Ramos (cell line): ENCODE data around the gene EXOC6B.

Experiments
- in situ Hi-C: fragments of 300-500 bp; cut with MboI; formaldehyde crosslinking; loops from one replicate; pipeline ENCODE4 v1.14.3; 2022; ENCODE audit warnings: low sequenced_read_pairs; ENCODE audit not compliant: unreplicated experiment

Gene EXOC6B

GRCh38 chr2:72750466-72750865 is 75.4 kb downstream of the EXOC6B start:
- in situ Hi-C loops = no loop called here

- in situ Hi-C loops = no loop called here
Measured at GRCh38 chr2:72747344-72747743, 78.5 kb downstream of the EXOC6B start.

DNA sequence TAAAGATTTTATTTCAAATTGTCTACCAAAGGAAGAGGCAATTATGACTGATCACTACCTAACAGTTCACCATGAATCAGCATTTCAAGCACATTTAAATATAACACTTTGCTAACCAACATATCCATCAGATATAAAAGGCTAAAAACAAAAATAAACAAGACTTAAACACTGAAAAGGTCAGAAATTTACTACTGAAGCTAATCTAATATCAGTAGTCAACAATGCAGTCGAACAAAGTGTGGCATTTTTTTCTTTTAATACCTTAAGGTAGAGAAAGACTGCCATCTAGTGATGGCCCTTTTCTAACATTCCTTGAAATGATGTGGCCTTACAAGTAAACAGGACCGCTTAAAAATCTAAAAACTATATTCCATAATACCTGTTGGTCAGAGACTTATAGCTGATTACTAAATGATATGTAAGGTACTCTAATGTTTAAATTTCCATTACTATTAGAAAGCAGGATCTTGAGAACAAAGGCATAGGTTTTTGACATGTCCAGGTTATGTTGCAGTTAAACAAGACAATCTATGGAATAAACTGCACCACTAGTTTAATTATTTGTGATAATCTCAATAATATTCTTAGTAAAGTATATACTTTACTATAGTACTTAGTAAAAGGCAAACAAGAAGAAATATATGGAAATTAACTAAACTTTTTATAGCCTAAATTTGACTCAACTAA is 80.0 kb downstream of the EXOC6B start:
- in situ Hi-C loops = no loop called here

- in situ Hi-C loops = no loop called here
Measured at GRCh38 chr2:72744049-72744448, 81.8 kb downstream of the EXOC6B start.

DNA sequence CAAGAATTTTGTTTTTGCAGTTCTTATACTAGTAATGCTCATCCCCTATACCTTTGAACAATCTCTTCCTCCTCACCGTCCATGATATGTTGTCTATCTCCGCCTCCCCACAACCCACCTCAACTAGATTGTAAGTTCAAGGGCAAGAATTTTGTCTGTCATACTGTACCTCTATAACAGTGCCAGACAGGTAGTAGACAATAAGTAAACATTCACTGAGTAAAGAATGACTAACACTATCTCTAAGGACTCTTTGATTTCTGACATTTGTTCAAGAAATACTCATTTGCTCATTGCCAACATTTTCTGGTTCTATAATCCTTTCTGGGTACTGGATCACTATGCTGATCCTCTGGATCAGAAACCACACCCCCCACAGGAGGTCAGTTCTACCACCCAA is 82.4 kb downstream of the EXOC6B start:
- in situ Hi-C loops = no loop called here

- in situ Hi-C loops = no loop called here
Measured at GRCh38 chr2:72738096-72738495, 87.7 kb downstream of the EXOC6B start.

DNA sequence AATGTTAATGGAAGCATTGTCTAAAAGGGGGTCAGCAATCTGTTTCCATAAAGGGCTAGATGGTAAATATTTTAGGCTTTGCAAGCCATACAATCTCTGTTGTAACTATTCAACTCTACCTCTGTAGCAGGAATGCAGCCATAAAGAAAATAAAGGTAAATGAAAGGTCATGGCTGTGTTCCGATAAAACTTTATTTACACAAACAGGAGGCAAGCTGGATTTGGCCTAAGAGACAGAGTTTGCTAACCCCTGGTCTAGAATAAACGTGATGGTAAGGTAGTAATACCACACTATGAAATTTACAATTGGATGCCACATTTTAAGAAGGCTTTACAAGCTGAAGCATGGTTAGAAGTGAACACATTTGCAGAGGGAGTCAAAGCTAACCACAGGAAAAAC is 91.4 kb downstream of the EXOC6B start:
- in situ Hi-C loops = no loop called here

- in situ Hi-C loops = no loop called here
Measured at GRCh38 chr2:72731116-72731515, 94.7 kb downstream of the EXOC6B start.

DNA sequence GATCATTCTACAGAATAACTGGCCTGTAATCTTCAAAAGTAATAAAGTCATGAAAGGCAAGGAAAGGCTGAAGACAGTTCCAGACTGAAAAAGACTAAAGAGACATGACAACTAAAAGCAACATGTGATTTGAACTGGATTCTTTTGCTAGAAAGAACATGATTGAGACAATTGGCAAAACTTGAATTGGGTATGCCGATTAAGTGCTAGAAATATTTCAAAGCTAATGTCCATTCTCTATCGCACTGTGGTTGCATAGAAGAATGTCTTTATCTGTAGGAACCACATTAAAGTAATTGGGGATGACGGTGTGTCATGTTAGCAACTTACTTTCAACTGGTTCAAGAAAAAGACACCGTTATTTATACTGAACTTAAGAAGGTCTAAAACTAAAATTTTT is 98.5 kb downstream of the EXOC6B start:
- in situ Hi-C loops = no loop called here

- in situ Hi-C loops = no loop called here
Measured at GRCh38 chr2:72723769-72724370, 102.0 kb downstream of the EXOC6B start.

GRCh38 chr2:72722492-72723070 is 103.3 kb downstream of the EXOC6B start:
- in situ Hi-C loops = no loop called here

GRCh38 chr2:72719416-72719815 is 106.4 kb downstream of the EXOC6B start:
- in situ Hi-C loops = no loop called here

GRCh38 chr2:72718876-72719275 is 107.0 kb downstream of the EXOC6B start:
- in situ Hi-C loops = no loop called here

GRCh38 chr2:72716601-72717000 is 109.2 kb downstream of the EXOC6B start:
- in situ Hi-C loops = no loop called here

GRCh38 chr2:72713857-72714256 is 112.0 kb downstream of the EXOC6B start:
- in situ Hi-C loops = no loop called here

GRCh38 chr2:72712977-72713376 is 112.9 kb downstream of the EXOC6B start:
- in situ Hi-C loops = no loop called here

GRCh38 chr2:72712304-72712703 is 113.5 kb downstream of the EXOC6B start:
- in situ Hi-C loops = no loop called here

DNA sequence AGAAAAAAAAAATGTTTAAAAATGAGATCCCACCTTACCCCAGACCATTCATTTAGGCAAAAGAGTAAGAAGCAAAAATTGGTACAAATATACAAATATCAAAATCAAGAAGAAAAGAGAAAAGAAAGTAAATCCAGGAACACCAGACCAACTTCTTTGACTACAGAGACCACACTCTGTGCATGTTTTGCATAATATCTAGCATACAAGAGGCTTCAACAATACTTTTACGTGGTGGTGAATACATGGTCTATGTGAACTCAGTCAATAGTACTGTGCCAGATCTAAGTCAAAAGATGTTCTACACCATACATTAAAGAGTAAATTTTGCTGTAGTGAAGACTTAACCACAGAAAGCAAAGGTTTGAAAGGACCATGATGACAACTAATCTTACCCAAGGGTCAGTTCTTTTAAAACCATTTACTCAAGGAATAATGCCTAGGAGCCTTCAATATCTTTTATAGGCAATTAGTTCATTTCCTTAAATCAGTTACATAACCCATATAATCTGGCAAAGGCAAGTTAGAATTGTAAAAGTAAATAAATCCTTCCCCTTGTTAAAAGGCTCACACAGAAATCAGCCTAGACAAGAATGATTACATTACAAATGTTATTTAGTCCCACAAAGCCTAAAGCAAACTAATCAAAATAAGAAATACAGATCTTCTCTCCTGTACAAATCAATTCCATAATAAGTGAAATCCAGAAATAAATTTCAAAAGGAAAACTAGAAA is 115.2 kb downstream of the EXOC6B start:
- in situ Hi-C loops = no loop called here

- in situ Hi-C loops = no loop called here
Measured at GRCh38 chr2:72708236-72708635, 117.6 kb downstream of the EXOC6B start.

GRCh38 chr2:72698300-72698699 is 127.5 kb downstream of the EXOC6B start:
- in situ Hi-C loops = no loop called here

GRCh38 chr2:72696559-72696958 is 129.3 kb downstream of the EXOC6B start:
- in situ Hi-C loops = no loop called here
